ENCODE results near the gene IFITM10.

The IFITM10 gene

DNA sequence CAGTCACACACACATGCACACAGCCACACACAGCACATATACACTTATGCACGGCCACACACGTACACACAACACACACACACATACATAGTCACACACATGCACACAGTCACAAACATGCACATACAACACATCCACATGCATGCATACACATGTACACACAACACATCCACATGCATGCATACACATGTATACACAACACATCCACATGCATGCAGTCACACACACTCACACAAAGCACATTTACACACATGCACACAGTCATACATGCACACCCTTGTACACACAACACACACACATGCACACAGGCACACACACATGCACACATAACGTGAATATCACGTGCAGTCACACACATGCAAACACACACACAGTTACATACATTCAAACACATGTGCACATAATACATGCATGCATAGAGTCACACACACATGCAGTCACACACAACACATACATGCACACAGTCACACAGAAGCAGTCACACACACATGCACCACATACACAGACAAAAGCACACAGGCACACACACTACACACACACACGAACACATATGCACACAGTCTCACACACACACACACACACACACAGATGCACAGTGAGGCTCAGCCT lies 18.8 kb downstream of the IFITM10 start:
- no peak for TF ChIP-seq ZFX (IDR thresholded peaks at IDR 0.05)
- TF ChIP-seq, protein P1, sequence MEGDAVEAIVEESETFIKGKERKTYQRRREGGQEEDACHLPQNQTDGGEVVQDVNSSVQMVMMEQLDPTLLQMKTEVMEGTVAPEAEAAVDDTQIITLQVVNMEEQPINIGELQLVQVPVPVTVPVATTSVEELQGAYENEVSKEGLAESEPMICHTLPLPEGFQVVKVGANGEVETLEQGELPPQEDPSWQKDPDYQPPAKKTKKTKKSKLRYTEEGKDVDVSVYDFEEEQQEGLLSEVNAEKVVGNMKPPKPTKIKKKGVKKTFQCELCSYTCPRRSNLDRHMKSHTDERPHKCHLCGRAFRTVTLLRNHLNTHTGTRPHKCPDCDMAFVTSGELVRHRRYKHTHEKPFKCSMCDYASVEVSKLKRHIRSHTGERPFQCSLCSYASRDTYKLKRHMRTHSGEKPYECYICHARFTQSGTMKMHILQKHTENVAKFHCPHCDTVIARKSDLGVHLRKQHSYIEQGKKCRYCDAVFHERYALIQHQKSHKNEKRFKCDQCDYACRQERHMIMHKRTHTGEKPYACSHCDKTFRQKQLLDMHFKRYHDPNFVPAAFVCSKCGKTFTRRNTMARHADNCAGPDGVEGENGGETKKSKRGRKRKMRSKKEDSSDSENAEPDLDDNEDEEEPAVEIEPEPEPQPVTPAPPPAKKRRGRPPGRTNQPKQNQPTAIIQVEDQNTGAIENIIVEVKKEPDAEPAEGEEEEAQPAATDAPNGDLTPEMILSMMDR (conservative IDR thresholded peaks at IDR 0.05) = no peak
- H3K27ac ChIP-seq = no peak overlapping the region

DNA sequence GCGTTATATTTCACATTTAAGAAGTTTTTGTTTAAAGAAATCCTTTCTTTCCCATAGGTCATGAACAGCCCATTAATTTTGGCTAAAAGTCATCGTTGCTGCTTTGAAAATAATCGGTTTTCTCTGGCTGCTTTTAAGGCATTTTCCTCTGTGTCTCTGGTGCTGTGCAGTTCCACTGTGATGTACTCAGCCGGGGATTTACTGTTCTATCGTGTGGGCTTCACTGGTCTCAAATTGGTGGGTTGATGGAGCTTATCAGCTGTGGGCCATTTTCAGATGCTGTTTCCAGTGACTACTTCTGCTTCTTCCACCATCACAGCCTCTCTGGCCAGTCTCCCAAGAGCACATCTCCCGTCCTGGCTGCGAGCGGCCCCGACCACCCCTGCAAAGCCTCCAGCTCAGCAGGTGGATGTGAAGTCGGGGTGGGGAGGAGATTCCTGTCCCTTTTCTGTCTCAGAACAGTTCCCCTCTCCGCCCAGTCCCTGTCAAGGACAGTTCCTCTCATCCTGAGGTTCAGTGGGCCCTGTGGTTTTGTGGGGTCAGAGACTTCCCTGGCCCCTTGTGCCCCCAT lies 20.3 kb downstream of the IFITM10 start:
- H3K27ac ChIP-seq = no peak overlapping the region
- TF ChIP-seq, protein P1 (conservative IDR thresholded peaks at IDR 0.05) = no peak

DNA sequence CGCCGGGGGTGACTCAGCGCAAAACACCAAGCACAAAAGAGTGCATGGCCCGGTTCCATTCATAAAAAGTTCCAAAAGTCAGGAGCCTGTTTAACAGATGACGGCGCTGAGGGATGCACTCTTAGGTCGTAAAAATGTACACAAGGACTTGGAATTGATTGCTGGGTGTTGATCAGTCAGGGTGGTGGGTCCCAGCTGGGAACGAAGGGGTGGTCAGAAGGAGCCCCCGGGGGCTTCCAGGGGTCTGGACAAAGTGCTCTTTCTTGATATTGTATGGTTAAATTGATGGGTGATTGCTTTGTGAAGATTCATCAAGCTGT lies 20.7 kb downstream of the IFITM10 start:
- H3K27ac ChIP-seq = no peak overlapping the region
- no peak for TF ChIP-seq ZFX (IDR thresholded peaks at IDR 0.05)
- TF ChIP-seq, protein P1 (conservative IDR thresholded peaks at IDR 0.05) = no peak

DNA sequence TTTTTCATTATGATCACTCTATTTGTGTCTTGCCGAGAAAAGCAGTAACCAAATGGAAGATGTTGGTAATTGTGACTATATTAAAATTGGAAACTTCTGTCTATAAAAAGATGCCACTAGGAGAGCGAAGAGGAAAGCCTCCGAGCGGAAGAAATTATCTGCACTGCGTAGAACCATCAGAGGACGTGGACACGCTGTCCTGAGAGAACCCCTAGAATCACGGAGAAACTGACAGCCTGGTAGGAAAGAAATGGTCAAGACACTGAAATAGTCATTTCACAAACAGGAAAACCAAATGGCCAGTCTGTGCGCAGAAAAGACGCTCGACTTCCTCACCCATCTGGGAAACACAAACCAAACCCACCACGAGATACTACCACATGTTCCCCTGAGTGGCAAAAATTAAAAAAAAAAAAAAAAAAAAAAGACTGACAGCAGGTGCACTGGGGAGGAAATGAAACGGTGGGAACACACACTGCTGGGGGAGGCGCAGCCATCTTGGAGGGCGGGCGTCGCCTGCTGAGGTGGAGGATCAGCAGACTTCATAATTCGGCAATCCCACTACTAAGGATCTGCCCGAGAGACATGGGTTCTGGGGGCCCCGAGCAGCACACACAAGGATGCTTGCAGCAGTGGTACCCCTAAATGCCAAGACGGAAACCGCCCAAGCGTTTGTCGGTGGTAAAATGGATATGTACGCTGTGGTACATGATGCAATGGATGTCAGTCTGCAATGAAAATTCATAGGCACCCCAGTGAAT lies 21.3 kb downstream of the IFITM10 start:
- no peak overlapping the region for H3K27ac ChIP-seq
- TF ChIP-seq, protein P1 (conservative IDR thresholded peaks at IDR 0.05) = no peak
- no peak for TF ChIP-seq ZFX (IDR thresholded peaks at IDR 0.05)

DNA sequence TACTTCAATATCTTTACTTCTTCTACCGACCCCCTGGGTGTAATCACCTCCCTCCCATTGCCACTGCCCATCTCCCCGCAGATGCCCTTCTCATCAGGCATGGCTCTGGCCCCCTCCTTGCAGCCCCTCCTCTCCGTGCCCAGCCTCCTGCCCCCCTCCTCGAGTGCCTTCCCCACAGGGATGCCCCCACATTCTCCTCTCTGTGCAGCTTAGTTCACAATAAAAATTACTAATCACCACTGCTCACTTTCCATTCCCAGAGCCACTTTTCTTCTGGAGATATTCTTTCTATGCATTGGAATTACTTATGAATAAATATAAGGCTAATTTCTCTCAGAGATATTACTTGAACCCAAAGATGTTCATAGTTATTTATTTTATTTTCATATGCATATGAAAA lies 22.1 kb downstream of the IFITM10 start:
- TF ChIP-seq ZFX (IDR thresholded peaks at IDR 0.05) = no peak
- TF ChIP-seq, protein P1 (conservative IDR thresholded peaks at IDR 0.05) = no peak
- no peak overlapping the region for H3K27ac ChIP-seq

DNA sequence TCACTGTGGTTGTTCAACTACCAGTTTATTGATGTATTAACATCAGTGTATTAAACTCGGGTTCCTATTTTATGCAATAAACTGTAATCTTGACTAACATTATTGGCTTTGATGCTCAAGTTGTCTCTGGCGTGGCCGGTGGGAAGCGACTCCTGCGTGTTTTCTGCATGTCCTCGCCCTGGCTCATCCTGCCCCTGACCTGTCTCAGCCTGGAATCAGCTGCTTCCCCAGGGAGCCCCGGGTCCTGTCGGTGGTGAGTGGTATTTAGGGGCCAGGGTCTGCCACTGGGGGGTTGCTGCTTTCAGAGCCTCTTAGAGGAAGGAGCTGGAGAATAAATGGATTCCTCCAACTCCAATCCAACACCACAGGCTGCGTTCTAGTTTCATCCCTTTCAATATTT lies 22.5 kb downstream of the IFITM10 start:
- no peak overlapping the region for H3K27ac ChIP-seq
- TF ChIP-seq, protein P1 (conservative IDR thresholded peaks at IDR 0.05) = no peak
- no peak for TF ChIP-seq ZFX (IDR thresholded peaks at IDR 0.05)

DNA sequence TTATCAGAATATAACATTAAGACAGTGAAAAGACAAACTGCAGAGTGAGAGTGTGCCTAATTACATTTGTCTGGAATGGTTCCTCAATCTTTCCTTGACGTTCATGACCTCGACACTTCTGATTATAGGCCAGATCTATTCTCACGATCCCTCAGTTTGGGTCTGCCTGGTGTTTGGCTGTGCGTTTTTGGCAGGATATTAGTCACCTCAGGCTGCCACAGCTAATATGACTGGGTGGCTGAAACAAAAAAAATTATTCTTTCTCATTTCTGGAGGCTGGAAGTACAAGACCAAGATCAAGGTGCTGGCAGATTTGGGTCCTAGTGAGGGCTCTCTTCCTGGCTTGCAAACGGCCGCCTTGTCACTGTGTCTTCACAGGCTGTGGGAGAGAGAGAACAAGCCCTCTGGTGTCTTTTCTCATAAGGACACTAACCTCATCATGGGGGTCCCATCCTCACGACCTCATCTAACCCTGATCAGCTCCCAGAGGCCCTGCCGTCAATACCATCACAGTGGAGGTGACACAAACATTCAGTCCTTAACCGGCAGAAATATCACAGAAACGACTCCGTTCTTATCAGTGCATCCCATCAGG lies 23.2 kb downstream of the IFITM10 start:
- H3K27ac ChIP-seq = no peak overlapping the region
- TF ChIP-seq ZFX (IDR thresholded peaks at IDR 0.05) = no peak
- TF ChIP-seq, protein P1 (conservative IDR thresholded peaks at IDR 0.05) = no peak
